ENCODE results near the gene MYO1F.

DNA sequence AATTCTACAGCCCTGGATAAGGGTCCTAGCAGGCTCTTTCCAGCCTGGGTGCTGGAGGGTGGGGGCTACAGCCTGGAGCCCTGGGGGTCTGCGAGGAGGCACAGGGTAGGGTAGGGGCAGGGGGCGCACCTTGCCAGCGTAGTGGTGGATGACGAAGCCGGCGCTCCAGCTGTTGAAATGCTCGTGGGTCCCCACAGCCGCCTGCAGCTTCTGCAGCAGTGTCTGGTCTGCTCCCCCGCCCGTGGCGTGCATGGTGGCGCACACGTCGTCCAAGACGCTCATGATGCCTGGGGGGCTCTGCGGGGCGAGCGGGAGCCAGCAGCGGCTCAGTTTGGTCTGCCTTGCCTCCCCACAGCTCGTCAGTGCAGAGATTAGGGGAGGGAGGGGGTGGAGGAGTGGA is 33.1 kb downstream of the MYO1F start:
- TF ChIP-seq, protein P1, sequence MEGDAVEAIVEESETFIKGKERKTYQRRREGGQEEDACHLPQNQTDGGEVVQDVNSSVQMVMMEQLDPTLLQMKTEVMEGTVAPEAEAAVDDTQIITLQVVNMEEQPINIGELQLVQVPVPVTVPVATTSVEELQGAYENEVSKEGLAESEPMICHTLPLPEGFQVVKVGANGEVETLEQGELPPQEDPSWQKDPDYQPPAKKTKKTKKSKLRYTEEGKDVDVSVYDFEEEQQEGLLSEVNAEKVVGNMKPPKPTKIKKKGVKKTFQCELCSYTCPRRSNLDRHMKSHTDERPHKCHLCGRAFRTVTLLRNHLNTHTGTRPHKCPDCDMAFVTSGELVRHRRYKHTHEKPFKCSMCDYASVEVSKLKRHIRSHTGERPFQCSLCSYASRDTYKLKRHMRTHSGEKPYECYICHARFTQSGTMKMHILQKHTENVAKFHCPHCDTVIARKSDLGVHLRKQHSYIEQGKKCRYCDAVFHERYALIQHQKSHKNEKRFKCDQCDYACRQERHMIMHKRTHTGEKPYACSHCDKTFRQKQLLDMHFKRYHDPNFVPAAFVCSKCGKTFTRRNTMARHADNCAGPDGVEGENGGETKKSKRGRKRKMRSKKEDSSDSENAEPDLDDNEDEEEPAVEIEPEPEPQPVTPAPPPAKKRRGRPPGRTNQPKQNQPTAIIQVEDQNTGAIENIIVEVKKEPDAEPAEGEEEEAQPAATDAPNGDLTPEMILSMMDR (IDR thresholded peaks at IDR 0.05), result no peak
- TF ChIP-seq EP300 (IDR thresholded peaks at IDR 0.05; ENCODE audit: low read depth) (no peak), POLR2A (IDR thresholded peaks at IDR 0.05) (no peak), POLR2AphosphoS5 (IDR thresholded peaks at IDR 0.05) (no peak)

Measured in transverse colon (tissue), 4 donors.